GM12878 (cell line): Measurements from ENCODE around the gene ALDH1L1.

Experiments used
- E4F1 ChIP-seq: fragments of 450-650 bp; IDR thresholded peaks from 2 replicates; pipeline ENCODE4 v1.6.1; 2018; ENCODE audit warnings: borderline replicate concordance, mild to moderate bottlenecking; ENCODE audit not compliant: partially characterized antibody
- NFYB ChIP-seq: IDR thresholded peaks from 2 replicates; pipeline ENCODE4 v1.6.1; 2011; ENCODE audit warnings: low read depth, mild to moderate bottlenecking, low read length, improper control_type of control experiment, moderate library complexity; ENCODE audit not compliant: insufficient read depth
- SREBF1 ChIP-seq: IDR thresholded peaks from 2 replicates; pipeline ENCODE4 v1.6.1; 2012; ENCODE audit warnings: mild to moderate bottlenecking, low read length

DNA sequence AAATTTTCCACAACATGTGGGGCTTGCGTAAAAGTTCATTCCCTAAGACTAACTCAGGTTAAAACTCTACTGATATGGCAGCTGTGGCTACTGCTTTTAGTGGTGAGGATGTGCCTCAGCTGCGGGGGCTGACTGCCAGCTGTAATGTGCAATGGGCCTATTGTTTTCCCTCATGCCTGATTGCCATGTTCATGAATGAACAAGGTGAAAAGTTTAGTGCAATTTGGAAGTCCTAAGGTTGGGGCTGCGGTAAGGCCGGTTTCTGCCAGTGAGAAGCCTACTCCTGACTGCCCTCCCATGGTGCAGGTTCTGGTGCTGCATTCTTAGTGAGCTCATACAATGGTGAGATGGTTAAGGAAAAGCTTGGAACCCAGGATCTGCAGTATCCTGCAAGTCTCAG is 10.9 kb upstream of the ALDH1L1 start:
- TF ChIP-seq E4F1 (no peak), NFYB (no peak), SREBF1 (no peak)
